Osteoblast (primary cell): Measurements from ENCODE around the gene MS4A8. TPM values are rescaled to one million over a fixed set of nuclear protein-coding genes. Genes with fewer than 3 reads are reported as not detected.

Source experiments
- DNase-seq: peaks from one replicate; pipeline ENCODE4 v3.0.0; 2011; ENCODE audit warnings: low spot score, mixed read lengths; ENCODE audit not compliant: insufficient read length; ENCODE audit errors: missing footprints
- H2AFZ ChIP-seq: 2 replicates; pipeline ENCODE4 v1.6.0; 2011; ENCODE audit warnings: mild to moderate bottlenecking, low read length
- H3K27ac ChIP-seq: 2 replicates; pipeline ENCODE4 v1.5.1; 2011; ENCODE audit warnings: mild to moderate bottlenecking, low read depth, low read length, moderate library complexity
- H3K27me3 ChIP-seq: 2 replicates; pipeline ENCODE4 v1.6.0; 2012; ENCODE audit warnings: mild to moderate bottlenecking, control low read depth, inconsistent platforms, low read length, moderate library complexity; ENCODE audit not compliant: insufficient read depth
- H3K36me3 ChIP-seq: 2 replicates; pipeline ENCODE4 v1.5.1; 2011; ENCODE audit warnings: mild to moderate bottlenecking, low read length, control low read depth, moderate library complexity; ENCODE audit not compliant: insufficient read depth
- H3K4me1 ChIP-seq: 2 replicates; pipeline ENCODE4 v1.5.1; 2011; ENCODE audit warnings: mild to moderate bottlenecking, low read length, control low read depth, moderate library complexity; ENCODE audit not compliant: insufficient read depth
- H3K4me2 ChIP-seq: 2 replicates; pipeline ENCODE4 v1.6.0; 2011; ENCODE audit warnings: mild to moderate bottlenecking, low read length; ENCODE audit not compliant: insufficient read depth
- H3K4me3 ChIP-seq: fragments of 200-600 bp; sonication (generic); 3 replicates; pipeline ENCODE4 v1.5.1; 2012; ENCODE audit warnings: mild to moderate bottlenecking, low read length, inconsistent platforms; ENCODE audit not compliant: insufficient read depth
- H3K79me2 ChIP-seq: 2 replicates; pipeline ENCODE4 v1.6.0; 2012; ENCODE audit warnings: mild to moderate bottlenecking, low read length, control low read depth, inconsistent platforms; ENCODE audit not compliant: insufficient read depth
- H3K9me3 ChIP-seq: 2 replicates; pipeline ENCODE4 v1.5.1; 2011; ENCODE audit warnings: low read depth, low read length, control low read depth
- H4K20me1 ChIP-seq: 2 replicates; pipeline ENCODE4 v1.6.0; 2012; ENCODE audit warnings: mild to moderate bottlenecking, low read length, control low read depth; ENCODE audit not compliant: insufficient read depth
- total RNA-seq: library from RNA; depleted of rRNA; stranded (reverse); fragments of >200 nt; gene quantifications from 2 replicates; pipeline ENCODE4 v1.2.3, GENCODE V29; 2012
- TF ChIP-seq, protein P1 (sequence below): IDR thresholded peaks from 2 replicates; pipeline ENCODE4 v1.5.1; 2011; ENCODE audit warnings: mild to moderate bottlenecking, low read depth, low read length, moderate library complexity; ENCODE audit errors: extremely low read depth

Gene MS4A8
- total RNA-seq, 1 donor: not detected

DNA sequence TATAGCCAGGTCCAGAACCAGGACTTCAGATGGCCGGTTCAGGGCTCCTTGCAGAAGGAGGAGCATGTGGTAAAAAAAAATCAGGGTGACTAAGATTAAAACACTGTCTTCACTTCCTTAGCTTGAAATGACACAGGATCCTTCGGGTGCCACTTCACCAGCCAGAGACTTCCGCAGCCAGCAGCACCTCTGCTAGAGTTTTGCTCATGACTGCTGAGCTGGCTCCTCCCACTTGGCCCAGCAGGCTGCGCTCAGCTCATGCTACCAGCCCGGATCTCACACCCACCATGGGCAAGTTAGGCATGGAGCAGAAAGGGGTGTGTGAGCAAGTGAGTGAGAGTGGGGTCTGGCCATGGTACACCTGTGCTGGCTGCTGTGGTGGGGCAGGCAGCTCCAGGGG lies 18.5 kb downstream of the MS4A8 start:
- no peaks in the 10 kb centered on the region for H3K36me3 ChIP-seq
- DNase-seq: no peak
- no peaks in the 10 kb centered on the region for H3K27me3 ChIP-seq
- H3K4me2 ChIP-seq: no peak overlapping the region
- no peak overlapping the region for H3K4me3 ChIP-seq
- H4K20me1 ChIP-seq: no peaks in the 10 kb centered on the region
- H3K27ac ChIP-seq: no peak overlapping the region
- no peaks in the 10 kb centered on the region for H3K79me2 ChIP-seq
- TF ChIP-seq, protein P1, sequence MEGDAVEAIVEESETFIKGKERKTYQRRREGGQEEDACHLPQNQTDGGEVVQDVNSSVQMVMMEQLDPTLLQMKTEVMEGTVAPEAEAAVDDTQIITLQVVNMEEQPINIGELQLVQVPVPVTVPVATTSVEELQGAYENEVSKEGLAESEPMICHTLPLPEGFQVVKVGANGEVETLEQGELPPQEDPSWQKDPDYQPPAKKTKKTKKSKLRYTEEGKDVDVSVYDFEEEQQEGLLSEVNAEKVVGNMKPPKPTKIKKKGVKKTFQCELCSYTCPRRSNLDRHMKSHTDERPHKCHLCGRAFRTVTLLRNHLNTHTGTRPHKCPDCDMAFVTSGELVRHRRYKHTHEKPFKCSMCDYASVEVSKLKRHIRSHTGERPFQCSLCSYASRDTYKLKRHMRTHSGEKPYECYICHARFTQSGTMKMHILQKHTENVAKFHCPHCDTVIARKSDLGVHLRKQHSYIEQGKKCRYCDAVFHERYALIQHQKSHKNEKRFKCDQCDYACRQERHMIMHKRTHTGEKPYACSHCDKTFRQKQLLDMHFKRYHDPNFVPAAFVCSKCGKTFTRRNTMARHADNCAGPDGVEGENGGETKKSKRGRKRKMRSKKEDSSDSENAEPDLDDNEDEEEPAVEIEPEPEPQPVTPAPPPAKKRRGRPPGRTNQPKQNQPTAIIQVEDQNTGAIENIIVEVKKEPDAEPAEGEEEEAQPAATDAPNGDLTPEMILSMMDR: no peak
- no peaks in the 10 kb centered on the region for H3K9me3 ChIP-seq
- no peaks in the 10 kb centered on the region for H3K4me1 ChIP-seq
- H2AFZ ChIP-seq: no peak overlapping the region

DNA sequence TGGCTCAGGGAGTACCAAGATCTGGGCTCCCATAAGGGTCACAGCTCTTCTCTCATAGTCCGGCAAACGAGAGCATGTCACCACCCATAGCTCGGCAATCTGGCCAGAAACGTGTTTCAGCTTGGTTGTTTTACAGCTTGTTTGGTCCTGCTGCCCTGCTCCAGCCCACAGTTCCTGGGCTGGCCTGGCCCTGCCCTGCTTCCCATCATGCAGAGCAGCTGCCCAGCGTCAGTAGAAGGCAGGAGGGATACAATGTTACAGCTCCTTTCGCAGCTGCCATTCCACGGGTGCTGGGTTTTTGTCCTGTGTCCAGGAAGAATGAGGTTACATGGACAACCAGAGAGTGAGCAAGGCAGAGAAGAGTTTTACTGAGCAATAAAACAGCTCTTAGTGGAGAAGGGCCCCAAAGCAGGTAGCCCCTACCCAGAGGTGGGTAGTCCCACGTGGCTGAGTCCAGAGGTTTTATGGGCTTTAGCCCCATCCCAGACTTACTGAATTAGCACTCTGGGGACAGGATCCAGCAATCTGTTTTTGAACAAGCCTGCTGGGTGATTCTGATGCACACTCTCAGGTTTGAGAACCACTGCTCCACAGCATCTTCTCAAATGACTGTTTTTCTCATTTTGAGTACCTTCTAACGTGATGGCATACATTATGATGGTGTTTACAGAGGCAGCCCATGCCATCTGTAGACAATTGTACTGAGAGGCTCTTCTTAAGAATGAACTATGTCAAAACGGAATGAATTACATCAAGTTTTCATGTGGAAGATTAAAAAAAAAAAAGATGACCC lies 19.3 kb downstream of the MS4A8 start:
- H2AFZ ChIP-seq: no peak overlapping the region
- no peaks in the 10 kb centered on the region for H3K79me2 ChIP-seq
- no peaks in the 10 kb centered on the region for H4K20me1 ChIP-seq
- no peaks in the 10 kb centered on the region for H3K36me3 ChIP-seq
- H3K27ac ChIP-seq: no peak overlapping the region
- H3K4me1 ChIP-seq: no peaks in the 10 kb centered on the region
- H3K4me3 ChIP-seq: no peak overlapping the region
- H3K4me2 ChIP-seq: no peak overlapping the region
- H3K9me3 ChIP-seq: no peaks in the 10 kb centered on the region
- peak; percentile 51 for DNase-seq
- TF ChIP-seq, protein P1: no peak
- no peaks in the 10 kb centered on the region for H3K27me3 ChIP-seq

DNA sequence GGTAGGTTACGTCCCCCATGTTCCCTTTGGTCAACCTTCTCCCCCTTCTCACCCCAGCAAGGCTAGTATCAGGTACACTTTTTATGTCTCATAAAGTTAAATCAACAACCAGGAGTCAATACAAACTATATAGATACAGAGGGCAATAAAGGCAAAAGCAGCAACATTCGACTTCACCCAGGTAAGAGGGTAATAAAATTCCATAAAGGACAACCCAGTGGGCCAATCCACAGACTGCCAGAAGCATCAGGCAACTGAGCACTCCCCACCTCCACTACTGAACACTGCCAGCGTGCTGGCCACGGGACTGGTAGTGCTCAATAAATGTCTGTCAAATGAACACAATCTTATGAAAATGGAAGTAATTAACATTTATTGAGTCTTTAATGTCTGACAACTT lies 20.0 kb downstream of the MS4A8 start:
- Histone ChIP-seq H3K4me2 (no peak overlapping the region), H3K79me2 (no peaks in the 10 kb centered on the region), H3K4me1 (no peaks in the 10 kb centered on the region), H2AFZ (no peak overlapping the region), H3K36me3 (no peaks in the 10 kb centered on the region), H3K27me3 (no peaks in the 10 kb centered on the region), H3K9me3 (no peaks in the 10 kb centered on the region), H4K20me1 (no peaks in the 10 kb centered on the region), H3K27ac (no peak overlapping the region), H3K4me3 (no peak overlapping the region)
- TF ChIP-seq, protein P1: no peak
- no peak for DNase-seq

DNA sequence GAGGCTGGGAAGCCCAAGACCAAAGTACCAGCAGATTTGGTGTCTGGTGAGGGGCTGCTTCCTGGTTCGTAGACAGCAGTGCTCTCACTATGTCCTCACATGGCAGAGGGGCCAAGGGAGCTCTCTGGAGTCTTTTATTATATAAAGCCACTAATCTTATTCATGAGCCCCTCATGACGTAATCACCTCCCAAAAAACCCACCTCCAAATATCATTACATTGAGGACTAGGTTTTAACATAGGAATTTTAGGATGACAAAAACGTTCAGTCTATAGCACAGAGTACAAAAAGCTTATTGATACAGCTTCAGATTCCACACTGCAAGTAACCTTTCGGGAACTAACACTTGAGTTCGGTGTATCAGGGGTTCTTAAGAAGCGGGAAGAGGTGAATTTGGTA lies 21.0 kb downstream of the MS4A8 start:
- Histone ChIP-seq H4K20me1 (no peaks in the 10 kb centered on the region), H3K27me3 (no peaks in the 10 kb centered on the region), H3K79me2 (no peaks in the 10 kb centered on the region), H3K4me1 (no peaks in the 10 kb centered on the region), H3K4me3 (no peak overlapping the region), H3K4me2 (no peak overlapping the region), H2AFZ (no peak overlapping the region), H3K36me3 (no peaks in the 10 kb centered on the region), H3K27ac (no peak overlapping the region), H3K9me3 (no peaks in the 10 kb centered on the region)
- TF ChIP-seq, protein P1: no peak
- DNase-seq: no peak
